AG04449 (cell line): Measurements from ENCODE around the gene ODF4.

Experiments
- CTCF ChIA-PET: fragments of 350-600 bp; formaldehyde crosslinking; extraction: SDS; loops from one replicate; lab custom pipeline; 2021; ENCODE audit warnings: antibody characterized with exemption; lab: Yijun Ruan, JAX
- POLR2A ChIA-PET: fragments of 400-600, 350-600 bp; formaldehyde crosslinking; extraction: SDS; loops from one replicate; lab custom pipeline; 2020; ENCODE audit warnings: antibody characterized with exemption, inconsistent platforms; lab: Yijun Ruan, JAX
- DNase-seq: peaks from one replicate; pipeline ENCODE4 v3.0.0-alpha.2; 2010; ENCODE audit warnings: low read depth, low spot score
- H3K4me3 ChIP-seq: 2 replicates; pipeline ENCODE4 v1.5.1; 2011; ENCODE audit warnings: low read depth, mild to moderate bottlenecking, control low read depth, low read length
- TF ChIP-seq, protein P1 (sequence below): IDR thresholded peaks from one replicate; pipeline ENCODE4 v1.5.1; 2011; ENCODE audit warnings: mild to moderate bottlenecking, moderate library complexity, low read length, control low read depth, inconsistent platforms; ENCODE audit not compliant: insufficient read depth; ENCODE audit errors: missing control alignments

ODF4 gene, protein sequence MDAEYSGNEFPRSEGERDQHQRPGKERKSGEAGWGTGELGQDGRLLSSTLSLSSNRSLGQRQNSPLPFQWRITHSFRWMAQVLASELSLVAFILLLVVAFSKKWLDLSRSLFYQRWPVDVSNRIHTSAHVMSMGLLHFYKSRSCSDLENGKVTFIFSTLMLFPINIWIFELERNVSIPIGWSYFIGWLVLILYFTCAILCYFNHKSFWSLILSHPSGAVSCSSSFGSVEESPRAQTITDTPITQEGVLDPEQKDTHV

DNA sequence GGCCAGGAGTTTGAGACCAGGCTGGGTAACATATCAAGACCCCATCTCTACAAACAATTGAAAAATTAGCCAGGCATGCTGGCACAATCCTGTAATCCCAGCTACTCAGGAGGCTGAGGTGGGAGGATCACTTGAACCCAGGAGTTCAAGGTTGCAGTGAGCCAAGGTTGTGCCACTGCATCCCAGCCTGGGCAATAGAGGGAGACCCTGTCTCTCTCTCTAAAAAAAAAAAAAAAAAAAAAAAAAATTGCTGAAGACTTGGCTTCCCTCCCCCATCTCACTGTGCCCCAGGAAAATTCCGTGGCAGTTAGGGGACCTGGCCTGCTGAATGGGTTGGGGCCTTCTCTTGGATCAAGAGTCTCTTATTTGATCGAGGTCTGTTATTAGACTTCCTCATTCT, at the start of gene ODF4:
ODF4 (plus strand) TSS at position 301 of the 400 bp plus-strand sequence. CDS start 212 bp downstream, outside the sequence.
- DNase-seq, result no peak
- ChIA-PET POLR2A (no interaction called here), CTCF (no interaction called here)
- no peak within 1 kb of the TSS for H3K4me3 ChIP-seq
- TF ChIP-seq, protein P1, sequence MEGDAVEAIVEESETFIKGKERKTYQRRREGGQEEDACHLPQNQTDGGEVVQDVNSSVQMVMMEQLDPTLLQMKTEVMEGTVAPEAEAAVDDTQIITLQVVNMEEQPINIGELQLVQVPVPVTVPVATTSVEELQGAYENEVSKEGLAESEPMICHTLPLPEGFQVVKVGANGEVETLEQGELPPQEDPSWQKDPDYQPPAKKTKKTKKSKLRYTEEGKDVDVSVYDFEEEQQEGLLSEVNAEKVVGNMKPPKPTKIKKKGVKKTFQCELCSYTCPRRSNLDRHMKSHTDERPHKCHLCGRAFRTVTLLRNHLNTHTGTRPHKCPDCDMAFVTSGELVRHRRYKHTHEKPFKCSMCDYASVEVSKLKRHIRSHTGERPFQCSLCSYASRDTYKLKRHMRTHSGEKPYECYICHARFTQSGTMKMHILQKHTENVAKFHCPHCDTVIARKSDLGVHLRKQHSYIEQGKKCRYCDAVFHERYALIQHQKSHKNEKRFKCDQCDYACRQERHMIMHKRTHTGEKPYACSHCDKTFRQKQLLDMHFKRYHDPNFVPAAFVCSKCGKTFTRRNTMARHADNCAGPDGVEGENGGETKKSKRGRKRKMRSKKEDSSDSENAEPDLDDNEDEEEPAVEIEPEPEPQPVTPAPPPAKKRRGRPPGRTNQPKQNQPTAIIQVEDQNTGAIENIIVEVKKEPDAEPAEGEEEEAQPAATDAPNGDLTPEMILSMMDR, result no peak

DNA sequence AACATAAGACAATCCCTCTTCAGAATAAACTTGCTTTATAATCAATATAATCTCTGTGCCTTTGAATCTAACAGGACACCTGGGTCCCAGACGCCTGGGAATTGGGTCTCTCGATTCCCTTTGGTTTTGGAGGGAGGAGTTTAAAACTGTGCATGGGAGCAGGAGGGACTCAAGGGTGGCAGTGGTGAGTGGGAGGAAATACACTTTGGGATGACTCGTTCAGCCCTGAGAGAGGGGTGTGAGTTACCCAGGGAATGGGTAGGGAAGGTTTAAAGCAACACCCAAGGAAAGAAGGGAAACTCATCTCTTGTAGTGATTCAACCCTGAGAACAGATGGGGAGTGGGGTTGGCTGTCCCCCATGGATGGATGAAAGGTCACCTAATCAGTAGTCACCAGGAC, 49.6 kb upstream of the ODF4 start:
- ChIA-PET POLR2A (no interaction called here), CTCF (interaction anchor here (0.6 to 1.1 kb wide), 2 partner anchors 10 to 11 kb away, joined by 3 to 4 read pairs; no protein-coding TSS in a partner anchor)
- H3K4me3 ChIP-seq, result no peak overlapping the region
- no peak for DNase-seq
- TF ChIP-seq, protein P1, result no peak

DNA sequence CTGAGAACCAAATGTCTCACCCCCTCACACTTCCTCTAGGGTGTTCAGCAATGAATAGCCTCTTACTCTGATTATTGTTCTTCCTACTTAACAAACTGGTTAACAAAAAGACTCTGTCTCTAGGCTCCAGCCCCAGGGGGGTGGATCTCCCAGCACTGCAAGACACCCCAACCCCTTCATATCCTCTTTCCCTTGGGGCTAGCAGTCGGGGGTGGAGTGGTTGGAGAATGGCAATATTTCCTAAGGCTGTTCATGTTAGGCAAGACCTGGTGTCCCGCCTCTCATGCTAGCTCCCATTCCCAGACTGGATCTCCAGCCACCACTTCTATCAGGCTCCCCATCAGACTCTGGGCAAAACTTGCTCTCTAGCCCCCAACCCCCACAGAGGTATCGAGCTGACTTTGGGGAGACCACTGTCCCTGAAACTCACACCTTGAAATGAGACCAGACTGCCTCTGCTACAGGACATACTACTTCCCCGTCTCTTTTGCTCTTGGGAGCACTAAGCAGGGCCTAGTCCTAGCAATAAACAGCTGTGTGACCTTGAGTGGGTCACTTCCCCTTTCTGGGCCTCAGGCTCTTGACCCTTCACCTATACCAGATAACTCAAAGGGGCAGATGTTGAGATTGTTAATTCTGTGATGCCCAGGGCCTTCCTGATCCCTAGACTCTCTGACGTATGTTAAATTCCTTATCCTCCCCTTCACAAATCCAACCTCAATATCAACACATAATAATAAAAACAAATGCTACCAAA, 46.8 kb upstream of the ODF4 start:
- ChIA-PET POLR2A (no interaction called here), CTCF (interaction anchor here (2.4 kb wide), 1 partner anchor 8 kb away, joined by 6 read pairs; no protein-coding TSS in a partner anchor)
- H3K4me3 ChIP-seq, result no peak overlapping the region
- TF ChIP-seq, protein P1, result no peak
- no peak for DNase-seq

DNA sequence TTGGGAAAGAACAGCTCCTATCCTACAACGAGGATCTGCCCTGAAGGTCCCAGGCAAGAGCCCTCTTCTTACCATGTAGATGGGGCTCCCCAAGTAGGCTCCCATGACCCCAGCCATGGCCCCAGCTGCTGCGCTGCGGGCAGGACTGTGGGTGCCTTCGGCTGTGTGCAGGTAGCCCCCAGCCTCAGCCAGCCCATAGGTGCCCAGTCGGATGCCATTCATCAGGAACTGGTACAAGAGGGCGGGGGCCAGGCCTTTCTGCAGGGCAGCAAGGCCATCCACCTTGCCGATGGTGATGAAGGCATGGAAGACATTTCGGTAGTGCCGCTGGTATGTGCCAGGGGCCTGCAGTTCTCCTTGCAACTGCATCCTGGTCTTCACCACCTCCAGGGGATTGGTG, 45.3 kb upstream of the ODF4 start:
- ChIA-PET CTCF (interaction anchor here (1.4 kb wide), 1 partner anchor 221 kb away, joined by 4 read pairs; no protein-coding TSS in a partner anchor), POLR2A (no interaction called here)
- DNase-seq, result no peak
- no peak overlapping the region for H3K4me3 ChIP-seq
- TF ChIP-seq, protein P1, result no peak

DNA sequence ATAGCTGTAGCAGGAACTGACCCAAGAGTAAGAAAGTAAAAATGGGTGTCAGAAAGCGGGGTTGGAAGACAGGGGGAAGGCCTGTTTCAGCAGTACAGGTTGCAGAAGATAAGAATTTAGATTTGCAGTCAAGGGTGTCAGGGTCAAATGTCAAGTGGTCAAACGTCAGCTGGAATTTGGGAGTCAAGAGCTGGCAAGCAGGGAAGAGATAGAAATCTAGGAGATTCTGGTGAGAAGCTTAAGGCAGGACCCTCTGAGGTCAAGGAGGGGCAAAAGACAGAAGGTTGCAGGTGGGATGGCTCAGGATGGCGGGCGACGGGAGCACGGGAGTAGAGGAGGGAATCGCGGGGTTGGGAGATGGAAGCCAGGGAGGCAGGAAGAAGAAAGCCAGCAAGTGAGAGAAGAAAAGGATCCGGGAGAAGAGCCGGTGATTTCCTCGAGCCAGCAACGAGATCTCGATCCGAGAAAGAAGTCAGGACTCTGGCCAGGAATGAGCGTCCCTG, 44.8 kb upstream of the ODF4 start:
- peak overlapping the region; percentile 66 for H3K4me3 ChIP-seq
- DNase-seq, result no peak
- TF ChIP-seq, protein P1, result no peak
- POLR2A ChIA-PET, result interaction anchor here (0.7 to 1.3 kb wide), 5 partner anchors 29 to 176 kb away, joined by 3 to 8 read pairs (median 4); partner anchors contain the start of gene CTC1
- CTCF ChIA-PET, result interaction anchor here (0.8 to 1.6 kb wide), 9 partner anchors 10 to 237 kb away, joined by 3 to 6 read pairs (median 4); partner anchors contain the start of gene KRABD2
